Osteoblast (primary cell): ENCODE results near the gene ZNF487. TPM values are rescaled to one million over a fixed set of nuclear protein-coding genes. Genes with fewer than 3 reads are reported as not detected.
"Not testable (repeated sequence)": the region's sequence is repeated elsewhere in the genome, so short reads cannot be mapped to it uniquely, and the experiment has no call there.

Source experiments
- DNase-seq: peaks from one replicate; pipeline ENCODE4 v3.0.0; 2011; ENCODE audit warnings: low spot score, mixed read lengths; ENCODE audit not compliant: insufficient read length; ENCODE audit errors: missing footprints
- H2AFZ ChIP-seq: 2 replicates; pipeline ENCODE4 v1.6.0; 2011; ENCODE audit warnings: mild to moderate bottlenecking, low read length
- H3K27ac ChIP-seq: 2 replicates; pipeline ENCODE4 v1.5.1; 2011; ENCODE audit warnings: mild to moderate bottlenecking, low read depth, low read length, moderate library complexity
- H3K27me3 ChIP-seq: 2 replicates; pipeline ENCODE4 v1.6.0; 2012; ENCODE audit warnings: mild to moderate bottlenecking, control low read depth, inconsistent platforms, low read length, moderate library complexity; ENCODE audit not compliant: insufficient read depth
- H3K36me3 ChIP-seq: 2 replicates; pipeline ENCODE4 v1.5.1; 2011; ENCODE audit warnings: mild to moderate bottlenecking, low read length, control low read depth, moderate library complexity; ENCODE audit not compliant: insufficient read depth
- H3K4me1 ChIP-seq: 2 replicates; pipeline ENCODE4 v1.5.1; 2011; ENCODE audit warnings: mild to moderate bottlenecking, low read length, control low read depth, moderate library complexity; ENCODE audit not compliant: insufficient read depth
- H3K4me2 ChIP-seq: 2 replicates; pipeline ENCODE4 v1.6.0; 2011; ENCODE audit warnings: mild to moderate bottlenecking, low read length; ENCODE audit not compliant: insufficient read depth
- H3K4me3 ChIP-seq: fragments of 200-600 bp; sonication (generic); 3 replicates; pipeline ENCODE4 v1.5.1; 2012; ENCODE audit warnings: mild to moderate bottlenecking, low read length, inconsistent platforms; ENCODE audit not compliant: insufficient read depth
- H3K79me2 ChIP-seq: 2 replicates; pipeline ENCODE4 v1.6.0; 2012; ENCODE audit warnings: mild to moderate bottlenecking, low read length, control low read depth, inconsistent platforms; ENCODE audit not compliant: insufficient read depth
- H3K9me3 ChIP-seq: 2 replicates; pipeline ENCODE4 v1.5.1; 2011; ENCODE audit warnings: low read depth, low read length, control low read depth
- H4K20me1 ChIP-seq: 2 replicates; pipeline ENCODE4 v1.6.0; 2012; ENCODE audit warnings: mild to moderate bottlenecking, low read length, control low read depth; ENCODE audit not compliant: insufficient read depth
- CTCF ChIP-seq: IDR thresholded peaks from 2 replicates; pipeline ENCODE4 v1.5.1; 2011; ENCODE audit warnings: mild to moderate bottlenecking, low read depth, low read length, moderate library complexity; ENCODE audit errors: extremely low read depth
- total RNA-seq: library from RNA; depleted of rRNA; stranded (reverse); fragments of >200 nt; gene quantifications from 2 replicates; pipeline ENCODE4 v1.2.3, GENCODE V29; 2012

Gene ZNF487
- total RNA-seq, 1 donor, result 8.3 TPM

GRCh38 chr10:43437141-43437870 lies 395 bp downstream of the ZNF487 start:
- Histone ChIP-seq H3K27ac (peak overlapping the region; percentile 97), H4K20me1 (no peaks in the 10 kb centered on the region), H2AFZ (peak overlapping the region; percentile 88), H3K4me2 (peak overlapping the region; percentile 96), H3K4me1 (peaks cover 6% of the 10 kb centered on the region), H3K4me3 (peak overlapping the region; percentile 97), H3K36me3 (no peaks in the 10 kb centered on the region), H3K27me3 (no peaks in the 10 kb centered on the region), H3K9me3 (no peaks in the 10 kb centered on the region), H3K79me2 (peaks cover 11% of the 10 kb centered on the region)
- DNase-seq, result peak; percentile 86
- TF ChIP-seq CTCF, result no peak

- Histone ChIP-seq H3K36me3 (no peaks in the 10 kb centered on the region), H3K27me3 (no peaks in the 10 kb centered on the region), H4K20me1 (no peaks in the 10 kb centered on the region), H2AFZ (no peak overlapping the region), H3K4me2 (no peak overlapping the region), H3K4me3 (no peak overlapping the region), H3K9me3 (no peaks in the 10 kb centered on the region), H3K4me1 (peaks cover 6% of the 10 kb centered on the region), H3K27ac (no peak overlapping the region), H3K79me2 (peaks cover 11% of the 10 kb centered on the region)
- TF ChIP-seq CTCF, result no peak
- DNase-seq, result no peak
Observed at GRCh38 chr10:43440463-43441134, 3.7 kb downstream of the ZNF487 start.

- no peak for TF ChIP-seq CTCF
- Histone ChIP-seq H3K79me2 (no peaks in the 10 kb centered on the region), H3K36me3 (no peaks in the 10 kb centered on the region), H3K9me3 (no peaks in the 10 kb centered on the region), H4K20me1 (no peaks in the 10 kb centered on the region), H3K4me3 (no peak overlapping the region), H2AFZ (no peak overlapping the region), H3K27ac (no peak overlapping the region), H3K4me2 (no peak overlapping the region), H3K27me3 (no peaks in the 10 kb centered on the region), H3K4me1 (no peaks in the 10 kb centered on the region)
- no peak for DNase-seq
Observed at GRCh38 chr10:43444323-43444722, 7.4 kb downstream of the ZNF487 start.

- Histone ChIP-seq H3K79me2 (no peaks in the 10 kb centered on the region), H3K27ac (no peak overlapping the region), H3K36me3 (no peaks in the 10 kb centered on the region), H3K27me3 (no peaks in the 10 kb centered on the region), H2AFZ (no peak overlapping the region), H3K9me3 (no peaks in the 10 kb centered on the region), H3K4me1 (no peaks in the 10 kb centered on the region), H3K4me2 (no peak overlapping the region), H4K20me1 (no peaks in the 10 kb centered on the region), H3K4me3 (no peak overlapping the region)
- TF ChIP-seq CTCF, result no peak
- DNase-seq, result no peak
Observed at GRCh38 chr10:43444897-43445466, 8.1 kb downstream of the ZNF487 start.

- H3K79me2 ChIP-seq, H3K27ac ChIP-seq, H4K20me1 ChIP-seq, H3K4me3 ChIP-seq, H3K4me1 ChIP-seq, H3K36me3 ChIP-seq, H3K4me2 ChIP-seq, H3K27me3 ChIP-seq, H2AFZ ChIP-seq, H3K9me3 ChIP-seq, DNase-seq: not testable (repeated sequence)
Observed at GRCh38 chr10:43446219-43447017, 9.5 kb downstream of the ZNF487 start.
